H9 (cell line): Measurements from ENCODE around the gene HSH2D. TPM values are rescaled to one million over a fixed set of nuclear protein-coding genes. Genes with fewer than 3 reads are reported as not detected.
"Not testable (repeated sequence)": the region's sequence is repeated elsewhere in the genome, so short reads cannot be mapped to it uniquely, and the experiment has no call there.

Experiments used
- DNase-seq: peaks from one replicate; pipeline ENCODE4 v3.0.0-alpha.2; 2017
- H2AFZ ChIP-seq: one replicate; pipeline ENCODE4 v1.6.1; 2013; ENCODE audit warnings: mild to moderate bottlenecking, low read length, control low read depth, moderate library complexity
- H2AK5ac ChIP-seq: 2 replicates; pipeline ENCODE4 v1.6.1; 2013; ENCODE audit warnings: low read length, control low read depth, mixed read lengths; ENCODE audit not compliant: insufficient read length
- H2BK120ac ChIP-seq: one replicate; pipeline ENCODE4 v1.6.1; 2013; ENCODE audit warnings: low read depth, mild to moderate bottlenecking, low read length, control low read depth, inconsistent platforms; ENCODE audit not compliant: poor library complexity, severe bottlenecking
- H2BK12ac ChIP-seq: 2 replicates; pipeline ENCODE4 v1.6.1; 2013; ENCODE audit warnings: low read length, control low read depth, mixed read lengths, low read depth; ENCODE audit not compliant: insufficient read length
- H2BK15ac ChIP-seq: 2 replicates; pipeline ENCODE4 v1.6.1; 2013; ENCODE audit warnings: low read depth, low read length, control low read depth
- H2BK20ac ChIP-seq: one replicate; pipeline ENCODE4 v1.6.1; 2013; ENCODE audit warnings: low read depth, mild to moderate bottlenecking, low read length, control low read depth, inconsistent platforms; ENCODE audit not compliant: poor library complexity, severe bottlenecking
- H2BK5ac ChIP-seq: 2 replicates; pipeline ENCODE4 v1.6.1; 2013; ENCODE audit warnings: low read length, control low read depth, mixed read lengths; ENCODE audit not compliant: insufficient read length
- H3K14ac ChIP-seq: 2 replicates; pipeline ENCODE4 v1.6.1; 2013; ENCODE audit warnings: low read length, control low read depth; ENCODE audit not compliant: insufficient read depth
- H3K18ac ChIP-seq: 2 replicates; pipeline ENCODE4 v1.6.1; 2013; ENCODE audit warnings: low read depth, mild to moderate bottlenecking, mixed read lengths, low read length, control low read depth; ENCODE audit not compliant: insufficient read length
- H3K23ac ChIP-seq: 2 replicates; pipeline ENCODE4 v1.6.1; 2013; ENCODE audit warnings: low read length, control low read depth, mixed read lengths, low read depth; ENCODE audit not compliant: insufficient read length
- H3K23me2 ChIP-seq: 2 replicates; pipeline ENCODE4 v1.6.1; 2013; ENCODE audit warnings: low read depth, mild to moderate bottlenecking, mixed read lengths, low read length, control low read depth; ENCODE audit not compliant: insufficient read length, poor library complexity, severe bottlenecking
- H3K27ac ChIP-seq: 2 replicates; pipeline ENCODE4 v1.5.1; 2013; ENCODE audit warnings: low read length, control low read depth, mixed read lengths, low read depth; ENCODE audit not compliant: insufficient read length
- H3K27me3 ChIP-seq: 2 replicates; pipeline ENCODE4 v1.6.1; 2013; ENCODE audit warnings: low read length, control low read depth, inconsistent platforms; ENCODE audit not compliant: insufficient read depth
- H3K4ac ChIP-seq: 2 replicates; pipeline ENCODE4 v1.6.1; 2013; ENCODE audit warnings: low read depth, mild to moderate bottlenecking, control low read depth, inconsistent platforms, low read length, moderate library complexity
- H3K4me1 ChIP-seq: 2 replicates; pipeline ENCODE4 v1.6.1; 2013; ENCODE audit warnings: low read length, control low read depth, inconsistent platforms; ENCODE audit not compliant: insufficient read depth
- H3K4me2 ChIP-seq: 2 replicates; pipeline ENCODE4 v1.6.1; 2013; ENCODE audit warnings: low read length, control low read depth, mixed read lengths; ENCODE audit not compliant: insufficient read length, insufficient read depth
- H3K56ac ChIP-seq: 2 replicates; pipeline ENCODE4 v1.6.1; 2013; ENCODE audit warnings: low read depth, mild to moderate bottlenecking, mixed read lengths, low read length, control low read depth; ENCODE audit not compliant: insufficient read length
- H3K79me1 ChIP-seq: 2 replicates; pipeline ENCODE4 v1.6.1; 2013; ENCODE audit warnings: low read depth, mild to moderate bottlenecking, moderate library complexity, low read length, control low read depth, inconsistent platforms; ENCODE audit not compliant: insufficient read depth, poor library complexity, severe bottlenecking
- H3K79me2 ChIP-seq: 2 replicates; pipeline ENCODE4 v1.6.1; 2013; ENCODE audit warnings: low read length, control low read depth, inconsistent platforms; ENCODE audit not compliant: insufficient read depth
- H3K9ac ChIP-seq: 2 replicates; pipeline ENCODE4 v1.6.1; 2013; ENCODE audit warnings: low read length, control low read depth, mixed read lengths; ENCODE audit not compliant: insufficient read length; ENCODE audit errors: extremely low read depth
- H3K9me3 ChIP-seq: one replicate; pipeline ENCODE4 v1.6.1; 2013; ENCODE audit warnings: low read depth, low read length, inconsistent platforms; ENCODE audit not compliant: control insufficient read depth
- H3T11ph ChIP-seq: one replicate; pipeline ENCODE4 v1.6.1; 2013; ENCODE audit warnings: mild to moderate bottlenecking, low read length, control low read depth, inconsistent platforms
- H4K20me1 ChIP-seq: one replicate; pipeline ENCODE4 v1.6.1; 2013; ENCODE audit not compliant: control insufficient read depth, insufficient read length, insufficient read depth
- H4K5ac ChIP-seq: 2 replicates; pipeline ENCODE4 v1.6.1; 2013; ENCODE audit warnings: low read depth, mild to moderate bottlenecking, mixed read lengths, low read length, control low read depth; ENCODE audit not compliant: insufficient read length
- H4K8ac ChIP-seq: replicated peaks from 2 replicates; pipeline ENCODE4 v1.6.1; 2013; ENCODE audit warnings: low read length, control low read depth, mixed read lengths, low read depth; ENCODE audit not compliant: insufficient read length
- H4K91ac ChIP-seq: 2 replicates; pipeline ENCODE4 v1.6.1; 2013; ENCODE audit warnings: low read depth, mild to moderate bottlenecking, moderate library complexity, mixed read lengths, low read length, control low read depth; ENCODE audit not compliant: insufficient read length
- H3K27ac Mint-ChIP-seq, 3 experiments: 2 replicates in 2 of 3; 3 replicates in 1 of 3; pipeline ENCODE4 v1.8.0; 2020 to 2021; ENCODE audit warnings: mixed read lengths in 3 of 3, mild to moderate bottlenecking in 1 of 3, moderate library complexity in 1 of 3
- H3K27me3 Mint-ChIP-seq: 2 replicates; pipeline ENCODE4 v1.8.0; 2021; ENCODE audit warnings: low read depth, mild to moderate bottlenecking, moderate library complexity, mixed read lengths
- H3K36me3 Mint-ChIP-seq, 3 experiments: 2 replicates in 2 of 3; 3 replicates in 1 of 3; pipeline ENCODE4 v1.8.0; 2020 to 2021; ENCODE audit warnings: low read depth in 3 of 3, mixed read lengths in 3 of 3; ENCODE audit not compliant: insufficient read depth in 1 of 3
- H3K4me1 Mint-ChIP-seq, 2 experiments: 2 replicates each; pipeline ENCODE4 v1.8.0; 2020; ENCODE audit warnings: mixed read lengths in 2 of 2
- H3K4me3 Mint-ChIP-seq, 2 experiments: 2 replicates in 1 of 2; 3 replicates in 1 of 2; pipeline ENCODE4 v1.8.0; 2020 to 2021; ENCODE audit warnings: mild to moderate bottlenecking in 2 of 2, mixed read lengths in 2 of 2, moderate library complexity in 1 of 2
- H3K9me3 Mint-ChIP-seq, 2 experiments: 2 replicates in 1 of 2; 3 replicates in 1 of 2; pipeline ENCODE4 v1.8.0; 2020; ENCODE audit warnings: mild to moderate bottlenecking in 2 of 2, mixed read lengths in 2 of 2, moderate library complexity in 1 of 2
- WGBS: extraction: QIAGEN DNeasy Blood & Tissue Kit; methylation state at CpG from one replicate; pipeline ENCODE4 v1.1.7; 2013; ENCODE audit warnings: missing lambda C conversion rate, low lambda C conversion rate, mixed read lengths; ENCODE audit not compliant: insufficient read length; ENCODE audit errors: extremely low coverage; 5-methylcytosine and 5-hydroxymethylcytosine counted together
- total RNA-seq: library from RNA; stranded (reverse); gene quantifications from 2 replicates; pipeline ENCODE4 v1.2.1, GENCODE V29; 2021
- TF ChIP-seq, protein P1 (sequence below): fragments of 200-600 bp; sonication (generic); conservative IDR thresholded peaks from 3 replicates; pipeline ENCODE4 v1.8.0; 2021; ENCODE audit warnings: antibody characterized with exemption, mild to moderate bottlenecking

HSH2D gene
- total RNA-seq, 1 experiment from 2014 or later = 2.3 TPM

DNA sequence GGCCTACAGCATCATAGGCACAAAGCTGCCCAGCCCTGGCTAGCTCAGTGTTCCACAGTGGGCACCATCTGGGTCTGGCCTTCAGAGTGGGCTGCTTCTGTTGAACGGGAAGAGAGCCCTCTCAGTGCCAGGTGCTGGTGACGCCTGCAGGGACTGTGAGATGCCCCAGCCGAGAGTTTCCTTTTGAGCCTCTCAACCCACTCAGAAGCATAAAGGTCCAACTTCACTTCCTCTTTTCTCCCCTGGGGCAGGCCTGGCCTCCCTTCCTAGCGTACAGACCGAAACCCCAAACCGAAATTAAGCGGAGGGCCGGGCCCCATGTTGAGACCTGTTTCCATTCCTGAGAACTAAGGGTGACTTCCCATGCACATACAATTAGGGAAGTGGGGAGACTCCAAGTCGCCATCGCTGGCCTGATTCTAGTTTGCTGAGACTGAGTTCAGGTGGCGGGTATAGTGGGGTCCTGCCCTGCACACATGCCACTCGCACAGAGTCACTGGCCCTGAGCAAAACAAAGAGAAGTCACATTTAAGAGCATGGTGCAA lies 24.9 kb upstream of the HSH2D start:
- peaks cover 5% of the 10 kb centered on the region; the same call in 1 of the 2 replicates for H3K79me2 ChIP-seq
- no peaks in the 10 kb centered on the region for H3K9me3 Mint-ChIP-seq

DNA sequence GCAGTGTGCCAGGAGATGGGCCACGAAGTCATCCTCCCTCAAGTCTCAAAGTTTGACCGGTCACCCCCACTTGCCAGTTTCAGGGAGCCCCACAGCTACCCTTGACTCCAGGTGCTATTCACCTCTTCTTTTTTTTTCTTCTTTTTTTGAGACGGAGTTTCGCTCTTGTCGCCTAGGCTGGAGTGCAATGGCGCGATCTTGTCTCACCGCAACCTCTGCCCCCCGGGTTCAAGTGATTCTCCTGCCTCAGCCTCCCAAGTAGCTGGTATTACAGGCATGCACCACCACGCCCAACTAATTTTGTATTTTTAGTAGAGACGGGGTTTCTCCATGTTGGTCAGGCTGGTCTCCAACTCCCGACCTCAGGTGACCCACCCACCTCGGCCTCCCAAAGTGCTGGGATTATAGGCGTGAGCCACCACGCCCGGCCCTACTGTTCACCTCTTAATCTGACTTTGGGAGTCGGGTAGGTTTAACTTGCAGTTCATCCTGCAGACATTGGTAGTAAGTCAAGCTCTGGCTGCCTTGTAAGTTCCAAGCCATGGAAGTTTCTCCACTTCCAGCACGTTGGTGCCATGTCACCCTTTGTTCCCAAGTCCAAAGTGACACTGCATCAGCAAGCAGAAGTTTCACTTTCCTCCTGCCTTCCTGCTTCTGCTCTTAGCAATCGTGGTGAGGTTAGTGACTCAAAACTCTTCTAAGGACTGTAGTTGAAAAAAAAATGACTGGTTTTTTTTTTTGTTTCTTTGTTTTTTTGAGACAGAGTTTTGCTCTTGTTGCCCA lies 24.2 kb upstream of the HSH2D start:
- H3K9me3 Mint-ChIP-seq, H3K4me2 ChIP-seq, H3K14ac ChIP-seq, H4K20me1 ChIP-seq, H2AFZ ChIP-seq, H3K27ac ChIP-seq, H3K79me2 ChIP-seq, DNase-seq, H3K23ac ChIP-seq, H2BK5ac ChIP-seq, H3K4me1 Mint-ChIP-seq, H2BK20ac ChIP-seq, H3K4me1 ChIP-seq, H4K5ac ChIP-seq, H3K23me2 ChIP-seq, H2BK120ac ChIP-seq, H3K56ac ChIP-seq, H2BK15ac ChIP-seq, H3K4ac ChIP-seq, H3K4me3 Mint-ChIP-seq, H2BK12ac ChIP-seq, H3K79me1 ChIP-seq, H4K8ac ChIP-seq, H4K91ac ChIP-seq, H3T11ph ChIP-seq, H2AK5ac ChIP-seq, H3K9me3 ChIP-seq, H3K18ac ChIP-seq, H3K27me3 Mint-ChIP-seq, H3K27ac Mint-ChIP-seq, H3K27me3 ChIP-seq, H3K9ac ChIP-seq: not testable (repeated sequence)
- WGBS = no CpG with 5 or more reads among the region's 19 CpGs
- peaks cover 26 to 66% (median 55%) of the 10 kb centered on the region in 3 experiments; a peak in 6 of 7 replicates for H3K36me3 Mint-ChIP-seq

More for the DNA sequence above, 24.9 kb upstream of the HSH2D start:
- Mint-ChIP-seq H3K4me3 (no peak overlapping the region), H3K27me3 (no peaks in the 10 kb centered on the region), H3K4me1 (0 out of 4 replicates have a peak, but pooled peaks cover 0 to 2% of the 10 kb centered on the region in 2 experiments), H3K36me3 (peaks cover 24 to 67% (median 54%) of the 10 kb centered on the region in 3 experiments; a peak in 6 of 7 replicates), H3K27ac (no peak overlapping the region)
- Histone ChIP-seq H2BK20ac (no peak overlapping the region), H3K4ac (no peak overlapping the region), H3K23ac (no peak overlapping the region), H3K14ac (no peak overlapping the region), H3K4me1 (no peaks in the 10 kb centered on the region), H2BK5ac (no peak overlapping the region), H3K79me1 (peaks cover 4% of the 10 kb centered on the region), H3K27me3 (no peaks in the 10 kb centered on the region), H2BK120ac (no peak overlapping the region), H2AFZ (no peak overlapping the region), H3K56ac (no peak overlapping the region), H3K9ac (no peak overlapping the region), H2BK15ac (no peak overlapping the region), H4K20me1 (no peaks in the 10 kb centered on the region), H3T11ph (no peak overlapping the region), H2BK12ac (no peak overlapping the region), H4K8ac (no peak overlapping the region), H2AK5ac (no peak overlapping the region), H3K23me2 (no peaks in the 10 kb centered on the region), H3K27ac (no peak overlapping the region), H4K91ac (no peak overlapping the region), H3K4me2 (no peak overlapping the region), H3K9me3 (no peaks in the 10 kb centered on the region), H3K18ac (no peak overlapping the region), H4K5ac (no peak overlapping the region)
- DNase-seq = no peak
- WGBS = no CpG with 5 or more reads among the region's 12 CpGs
- TF ChIP-seq, protein P1, sequence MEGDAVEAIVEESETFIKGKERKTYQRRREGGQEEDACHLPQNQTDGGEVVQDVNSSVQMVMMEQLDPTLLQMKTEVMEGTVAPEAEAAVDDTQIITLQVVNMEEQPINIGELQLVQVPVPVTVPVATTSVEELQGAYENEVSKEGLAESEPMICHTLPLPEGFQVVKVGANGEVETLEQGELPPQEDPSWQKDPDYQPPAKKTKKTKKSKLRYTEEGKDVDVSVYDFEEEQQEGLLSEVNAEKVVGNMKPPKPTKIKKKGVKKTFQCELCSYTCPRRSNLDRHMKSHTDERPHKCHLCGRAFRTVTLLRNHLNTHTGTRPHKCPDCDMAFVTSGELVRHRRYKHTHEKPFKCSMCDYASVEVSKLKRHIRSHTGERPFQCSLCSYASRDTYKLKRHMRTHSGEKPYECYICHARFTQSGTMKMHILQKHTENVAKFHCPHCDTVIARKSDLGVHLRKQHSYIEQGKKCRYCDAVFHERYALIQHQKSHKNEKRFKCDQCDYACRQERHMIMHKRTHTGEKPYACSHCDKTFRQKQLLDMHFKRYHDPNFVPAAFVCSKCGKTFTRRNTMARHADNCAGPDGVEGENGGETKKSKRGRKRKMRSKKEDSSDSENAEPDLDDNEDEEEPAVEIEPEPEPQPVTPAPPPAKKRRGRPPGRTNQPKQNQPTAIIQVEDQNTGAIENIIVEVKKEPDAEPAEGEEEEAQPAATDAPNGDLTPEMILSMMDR = no peak
